A673 (cell line): Measurements from ENCODE around the gene EHMT1. TPM values are rescaled to one million over a fixed set of nuclear protein-coding genes. Genes with fewer than 3 reads are reported as not detected.

Experiments used
- BruUV-seq: library from RNA; stranded (reverse); fragments of 400-500 nt; replicated peaks from 2 replicates; lab custom pipeline; 2021; lab: Mats Ljungman, UMichigan
- CTCF ChIA-PET: fragments of 300-600 bp; sonication (Branson Sonifier 250); formaldehyde crosslinking; loops from one replicate; lab custom pipeline; 2022; ENCODE audit warnings: antibody characterized with exemption; lab: Charles Lee
- POLR2A ChIA-PET: fragments of 300-600 bp; sonication (Branson Sonifier 250); formaldehyde crosslinking; loops from one replicate; lab custom pipeline; 2022; ENCODE audit warnings: antibody characterized with exemption; ENCODE audit not compliant: low non-redundant PET; lab: Charles Lee
- DNase-seq: peaks from one replicate; pipeline ENCODE4 v3.0.0-alpha.2; 2015; ENCODE audit warnings: low spot score
- H3K27ac ChIP-seq: fragments of 200-600 bp; sonication (generic); 2 replicates; pipeline ENCODE4 v1.5.1; 2016; ENCODE audit warnings: mixed run types, low read depth, mild to moderate bottlenecking, mixed read lengths, antibody characterized with exemption, low read length; ENCODE audit not compliant: poor library complexity, severe bottlenecking
- H3K27me3 ChIP-seq: fragments of 200-600 bp; sonication (generic); replicated peaks from 2 replicates; pipeline ENCODE4 v1.6.1; 2017; ENCODE audit warnings: mixed run types, low read depth, mild to moderate bottlenecking, mixed read lengths, antibody characterized with exemption, low read length; ENCODE audit not compliant: insufficient read depth, poor library complexity
- H3K36me3 ChIP-seq: fragments of 200-600 bp; sonication (generic); 2 replicates; pipeline ENCODE4 v1.6.1; 2016; ENCODE audit warnings: mixed run types, mild to moderate bottlenecking, mixed read lengths, antibody characterized with exemption, low read length; ENCODE audit not compliant: insufficient read depth, poor library complexity, severe bottlenecking
- H3K4me1 ChIP-seq: fragments of 200-600 bp; sonication (generic); 2 replicates; pipeline ENCODE4 v1.6.1; 2017; ENCODE audit warnings: mixed run types, mild to moderate bottlenecking, mixed read lengths, antibody characterized with exemption, low read length; ENCODE audit not compliant: insufficient read depth, poor library complexity, severe bottlenecking
- H3K4me3 ChIP-seq: fragments of 200-600 bp; sonication (generic); 2 replicates; pipeline ENCODE4 v1.5.1; 2016; ENCODE audit warnings: low read depth, mixed run types, mild to moderate bottlenecking, mixed read lengths, low read length; ENCODE audit not compliant: poor library complexity, severe bottlenecking
- H3K9me3 ChIP-seq: fragments of 200-600 bp; sonication (generic); 2 replicates; pipeline ENCODE4 v1.6.1; 2016; ENCODE audit warnings: mixed run types, low read depth, mild to moderate bottlenecking, mixed read lengths, antibody characterized with exemption, low read length; ENCODE audit not compliant: poor library complexity, severe bottlenecking
- EZH2 ChIP-seq: fragments of 200-600 bp; sonication (generic); IDR thresholded peaks from 2 replicates; pipeline ENCODE4 v1.6.1; 2017; ENCODE audit warnings: borderline replicate concordance, low read depth, mild to moderate bottlenecking, mixed read lengths, antibody characterized with exemption, low read length; ENCODE audit not compliant: poor library complexity, severe bottlenecking
- intact Hi-C: fragments of 100-400 bp; cut with micrococcal nuclease; formaldehyde crosslinking; loops from one replicate; pipeline ENCODE4 v1.10.0; 2022; ENCODE audit not compliant: unreplicated experiment
- total RNA-seq: library from RNA; stranded (reverse); gene quantifications from 2 replicates; pipeline ENCODE4 v1.2.3, GENCODE V29; 2021
- TF ChIP-seq, protein P1 (sequence below): fragments of 300-800, 200-600 bp; sonication (generic); conservative IDR thresholded peaks from 2 replicates; pipeline ENCODE4 v1.5.1; 2017; ENCODE audit warnings: low read depth, mild to moderate bottlenecking, antibody characterized with exemption, low read length, moderate library complexity, mixed read lengths

EHMT1 gene
- total RNA-seq, 1 experiment from 2014 or later, result 115 TPM

DNA sequence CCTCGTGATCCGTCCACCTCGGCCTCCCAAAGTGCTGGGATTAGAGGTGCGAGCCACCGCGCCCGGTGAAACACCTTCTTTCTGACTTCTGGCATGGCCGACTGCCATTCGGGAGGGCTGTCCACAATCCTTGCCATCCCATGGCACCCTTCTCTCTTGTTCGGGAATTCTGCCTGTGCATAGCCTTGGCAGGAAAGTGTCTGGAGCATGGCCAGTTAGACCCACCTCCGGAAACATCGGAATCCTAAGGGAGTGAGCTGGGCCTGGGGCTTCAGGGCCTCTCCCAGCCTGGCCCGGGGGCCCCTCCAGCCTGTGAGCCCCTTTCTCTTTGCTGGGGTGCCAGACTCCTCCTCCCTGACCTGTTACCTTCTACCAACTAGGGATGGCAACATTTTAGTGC lies 14.9 kb upstream of the EHMT1 start:
- no peak for DNase-seq
- Histone ChIP-seq H3K27me3 (no peaks in the 10 kb centered on the region), H3K9me3 (no peaks in the 10 kb centered on the region), H3K4me1 (peaks cover 27% of the 10 kb centered on the region), H3K27ac (no peak overlapping the region), H3K4me3 (no peak overlapping the region), H3K36me3 (no peaks in the 10 kb centered on the region)
- CTCF ChIA-PET, result no interaction called here
- TF ChIP-seq, protein P1, sequence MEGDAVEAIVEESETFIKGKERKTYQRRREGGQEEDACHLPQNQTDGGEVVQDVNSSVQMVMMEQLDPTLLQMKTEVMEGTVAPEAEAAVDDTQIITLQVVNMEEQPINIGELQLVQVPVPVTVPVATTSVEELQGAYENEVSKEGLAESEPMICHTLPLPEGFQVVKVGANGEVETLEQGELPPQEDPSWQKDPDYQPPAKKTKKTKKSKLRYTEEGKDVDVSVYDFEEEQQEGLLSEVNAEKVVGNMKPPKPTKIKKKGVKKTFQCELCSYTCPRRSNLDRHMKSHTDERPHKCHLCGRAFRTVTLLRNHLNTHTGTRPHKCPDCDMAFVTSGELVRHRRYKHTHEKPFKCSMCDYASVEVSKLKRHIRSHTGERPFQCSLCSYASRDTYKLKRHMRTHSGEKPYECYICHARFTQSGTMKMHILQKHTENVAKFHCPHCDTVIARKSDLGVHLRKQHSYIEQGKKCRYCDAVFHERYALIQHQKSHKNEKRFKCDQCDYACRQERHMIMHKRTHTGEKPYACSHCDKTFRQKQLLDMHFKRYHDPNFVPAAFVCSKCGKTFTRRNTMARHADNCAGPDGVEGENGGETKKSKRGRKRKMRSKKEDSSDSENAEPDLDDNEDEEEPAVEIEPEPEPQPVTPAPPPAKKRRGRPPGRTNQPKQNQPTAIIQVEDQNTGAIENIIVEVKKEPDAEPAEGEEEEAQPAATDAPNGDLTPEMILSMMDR, result no peak
- TF ChIP-seq EZH2, result no peak
- POLR2A ChIA-PET, result no interaction called here
- intact Hi-C loops, result no loop called here
- no TSS peak for BruUV-seq

DNA sequence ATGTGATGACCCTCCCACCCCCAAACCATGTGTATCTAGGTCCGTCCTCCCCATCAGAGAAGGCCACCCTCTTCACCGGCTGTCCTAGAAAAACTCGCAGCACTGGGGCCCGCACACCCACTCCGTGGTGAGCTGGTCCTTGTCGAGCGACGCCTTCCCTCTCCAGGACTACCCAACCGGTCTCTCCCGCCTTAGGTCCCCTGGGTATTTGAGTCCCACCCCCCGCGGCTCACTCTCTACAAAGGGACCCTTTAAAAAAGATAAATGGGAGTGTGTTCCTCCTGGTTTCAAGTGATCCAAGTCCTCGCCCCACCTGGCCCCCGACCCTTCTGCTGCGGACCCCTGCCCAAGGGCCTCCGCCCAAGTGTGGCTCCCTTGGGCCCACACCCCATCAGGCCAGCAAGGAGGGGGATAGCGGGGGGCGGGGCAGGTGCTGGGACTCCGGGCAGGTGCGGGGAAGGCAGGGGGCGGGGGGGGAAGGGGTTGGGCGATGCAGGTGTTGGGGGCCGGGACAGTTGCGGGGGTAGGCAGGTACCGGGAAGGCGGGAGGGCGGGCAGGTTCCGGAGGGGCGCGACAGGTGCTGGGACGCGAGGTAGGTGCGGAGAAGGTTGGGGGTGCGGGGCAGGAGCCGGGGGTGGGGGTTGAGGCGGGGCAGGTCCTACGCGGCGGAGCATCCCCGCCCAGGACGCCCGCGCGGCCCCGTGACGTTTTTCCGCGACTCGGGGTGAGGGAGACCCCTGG lies 14.3 kb upstream of the EHMT1 start:
- intact Hi-C loops, result no loop called here
- POLR2A ChIA-PET, result no interaction called here
- H3K4me3 ChIP-seq, result peak overlapping the region; percentile 31
- H3K27ac ChIP-seq, result no peak overlapping the region
- no peak for DNase-seq
- BruUV-seq, result no TSS peak
- no peaks in the 10 kb centered on the region for H3K9me3 ChIP-seq
- no peaks in the 10 kb centered on the region for H3K36me3 ChIP-seq
- TF ChIP-seq, protein P1, result no peak
- TF ChIP-seq EZH2, result no peak
- peaks cover 27% of the 10 kb centered on the region for H3K4me1 ChIP-seq
- CTCF ChIA-PET, result interaction anchor here (0.6 kb wide), 1 partner anchor 367 kb away, joined by 3 read pairs; no protein-coding TSS in a partner anchor
- H3K27me3 ChIP-seq, result no peaks in the 10 kb centered on the region

DNA sequence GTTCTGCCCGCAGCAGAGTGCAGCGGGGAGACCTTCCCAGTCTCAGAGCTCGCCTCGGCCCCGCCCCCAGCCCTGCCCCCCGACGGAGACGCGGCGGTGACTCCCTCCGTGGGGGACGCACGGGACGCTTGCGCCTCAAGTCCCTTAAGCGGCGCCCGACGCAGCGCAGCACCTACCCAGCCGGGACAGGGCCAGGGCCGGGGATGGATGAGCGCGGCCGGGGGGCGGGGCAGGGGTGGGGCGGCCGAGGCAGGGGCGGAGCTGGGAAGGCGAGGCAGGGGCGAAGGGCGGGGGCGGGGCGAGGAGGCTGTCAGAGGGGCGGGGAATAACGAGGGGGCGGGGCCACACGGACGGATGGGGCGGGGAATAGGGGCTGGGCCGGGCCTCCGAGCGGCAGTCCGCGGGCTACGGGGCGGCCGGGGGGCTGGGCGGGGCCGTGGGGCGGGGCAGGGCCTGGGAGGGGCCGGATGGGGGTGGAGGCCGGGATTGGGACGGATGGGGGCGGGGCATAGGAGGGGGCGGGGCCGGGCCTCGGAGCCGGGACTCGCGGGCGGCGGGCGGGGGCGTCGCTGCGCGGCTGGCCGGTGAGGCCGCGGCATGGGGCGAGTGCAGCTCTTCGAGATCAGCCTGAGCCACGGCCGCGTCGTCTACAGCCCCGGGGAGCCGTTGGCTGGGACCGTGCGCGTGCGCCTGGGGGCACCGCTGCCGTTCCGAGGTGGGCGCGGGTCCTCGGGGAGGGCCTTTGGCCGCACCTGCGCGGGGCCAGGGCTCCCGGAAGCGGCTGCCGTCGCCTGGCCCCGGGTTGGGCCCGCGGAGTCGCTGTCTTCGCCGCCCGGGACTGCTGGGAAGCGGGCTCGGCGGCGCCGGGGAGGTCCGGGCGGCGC lies 13.4 kb upstream of the EHMT1 start, which contains the start of gene ARRDC1:
Gene ARRDC1, plus strand, starts transcription at position 566 of the 884 bp plus-strand sequence. Its CDS starts 32 bp downstream, at position 598.
- no TSS peak for BruUV-seq
- DNase-seq, result peak; percentile 98
- ChIA-PET CTCF (interaction anchor here (0.6 kb wide), 1 partner anchor 368 kb away, joined by 3 read pairs; no protein-coding TSS in a partner anchor), POLR2A (no interaction called here)
- H3K36me3 ChIP-seq, result no peaks in the 10 kb centered on the region
- H3K9me3 ChIP-seq, result no peaks in the 10 kb centered on the region
- no peaks in the 10 kb centered on the region for H3K27me3 ChIP-seq
- H3K4me1 ChIP-seq, result peaks cover 27% of the 10 kb centered on the region
- H3K4me3 ChIP-seq, result peak within 1 kb of the TSS; percentile 78
- intact Hi-C loops, result no loop called here
- no peak for TF ChIP-seq EZH2
- TF ChIP-seq, protein P1, result no peak
- H3K27ac ChIP-seq, result peak within 1 kb of the TSS; percentile 80
